AG08396 (cell line): ENCODE measurements around the gene SENP8.

ENCODE experiments used
- DNase-seq: peaks from one replicate; pipeline ENCODE4 v3.0.0; 2012; ENCODE audit warnings: low spot score, mixed read lengths

SENP8 gene

DNA sequence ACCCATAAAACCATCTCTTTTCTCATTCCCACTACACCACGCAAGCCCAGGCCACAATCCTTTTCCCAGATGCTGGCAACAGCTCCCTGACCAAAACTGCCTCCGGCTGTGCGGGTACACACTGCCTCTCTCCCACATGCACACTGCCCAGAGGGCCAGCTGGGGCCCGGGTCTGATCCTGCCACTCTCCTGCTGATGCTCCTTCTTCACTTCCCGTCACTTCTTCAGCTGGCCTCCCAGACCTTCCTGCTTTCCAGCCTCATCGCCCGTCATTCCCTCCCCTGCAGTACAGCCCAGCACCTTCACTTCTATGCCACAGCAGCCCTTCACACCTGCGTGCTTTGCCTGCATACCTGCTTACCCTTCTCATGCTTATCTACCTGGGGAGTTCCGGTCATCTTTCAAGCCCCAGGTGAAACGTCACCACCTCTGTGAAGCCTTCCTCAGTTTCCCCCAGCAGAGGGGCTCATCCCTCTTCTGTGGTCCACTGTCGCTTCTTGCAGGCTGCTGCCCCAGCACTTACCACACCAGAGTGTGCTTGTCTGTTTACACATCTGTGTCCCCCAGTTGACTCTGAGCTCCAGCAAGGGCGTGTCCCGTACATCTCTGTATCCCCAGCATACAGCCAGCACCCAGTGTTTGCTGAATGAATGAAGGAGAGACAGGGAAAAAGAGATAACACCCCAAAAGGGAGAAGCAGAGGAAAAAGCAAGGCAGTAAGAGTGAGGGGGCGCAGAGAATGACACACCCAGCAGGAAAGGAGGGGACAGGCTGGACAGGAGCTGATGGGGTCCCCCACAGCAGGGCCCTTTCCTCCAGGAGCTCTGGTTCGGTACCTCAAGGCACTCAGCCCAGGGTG, 57.2 kb downstream of the SENP8 start:
- DNase-seq, result no peak

DNA sequence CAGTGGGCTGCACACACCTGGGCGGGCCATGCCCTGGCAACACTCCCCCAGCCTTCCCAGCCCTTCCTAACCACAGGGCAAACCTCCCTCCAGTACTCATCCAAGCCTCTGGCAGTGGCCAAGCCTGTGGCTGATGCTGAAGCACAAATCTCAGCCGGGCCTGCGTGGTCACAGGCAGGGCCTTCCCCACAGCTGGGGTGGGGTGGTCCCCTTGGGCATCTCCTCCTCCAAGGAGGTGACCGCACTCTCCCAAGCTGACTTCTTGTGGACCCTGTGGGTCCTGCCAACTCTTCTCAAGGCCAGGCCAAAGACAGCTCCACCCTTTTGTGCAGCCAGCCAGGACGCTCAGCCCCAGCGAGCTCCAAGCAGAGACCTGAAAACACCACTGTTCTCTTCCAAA, 58.0 kb downstream of the SENP8 start:
- DNase-seq, result no peak

DNA sequence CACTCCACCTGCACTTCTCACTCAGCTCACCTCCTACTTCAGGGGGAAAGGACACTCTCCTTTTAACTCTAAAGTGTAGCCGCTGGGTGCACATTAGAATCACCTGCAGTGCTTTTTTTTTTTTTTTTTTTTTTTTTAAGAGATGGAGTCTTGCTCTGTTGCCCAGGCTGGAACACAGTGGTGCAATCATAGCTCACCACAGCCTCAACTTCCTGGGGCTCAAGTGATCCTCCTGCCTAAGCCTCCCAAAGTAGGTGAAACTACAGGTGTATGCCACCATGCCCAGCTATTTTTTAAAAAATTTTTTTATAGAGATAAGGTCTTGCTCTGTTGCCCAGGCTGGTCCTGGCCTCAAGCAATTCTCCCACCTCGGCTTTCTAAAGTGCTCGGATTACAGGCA, 58.5 kb downstream of the SENP8 start:
- DNase-seq, result no peak

DNA sequence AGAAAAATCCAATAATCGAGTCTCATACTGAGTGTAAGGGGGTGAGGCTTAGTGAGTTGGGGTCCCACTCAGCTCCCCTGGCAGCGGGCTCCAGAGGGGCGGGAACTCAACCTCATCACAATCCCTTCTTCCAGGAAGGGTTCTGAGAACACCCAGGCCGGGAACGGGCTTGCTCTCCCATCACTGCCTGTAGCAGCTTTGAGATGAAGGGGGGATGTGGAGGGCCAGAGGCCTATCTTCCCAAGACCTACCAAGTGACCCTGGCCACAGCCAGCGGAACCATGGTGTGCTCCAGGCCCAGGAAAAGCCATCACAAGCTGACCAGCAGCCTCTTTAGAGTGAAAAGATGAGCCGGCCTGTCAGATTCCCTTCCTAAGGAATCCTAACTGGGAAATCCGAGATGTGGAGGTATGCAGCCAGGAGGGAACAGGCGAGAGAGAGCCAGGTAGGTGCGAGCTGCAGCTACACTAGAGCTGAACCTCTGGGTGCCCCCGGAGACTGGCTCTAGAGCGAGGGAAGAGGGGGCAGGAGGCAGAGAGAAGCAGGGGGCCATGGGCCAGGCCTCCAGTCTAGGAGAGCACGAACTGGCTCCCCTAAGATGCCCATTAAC, 60.9 kb downstream of the SENP8 start:
- no peak for DNase-seq

GRCh38 chr15:72179950-72180581, 61.9 kb downstream of the SENP8 start:
- DNase-seq, result no peak

- no peak for DNase-seq
These were observed 62.6 kb downstream of the SENP8 start for GRCh38 chr15:72180761-72181324.

GRCh38 chr15:72182244-72182643, 64.0 kb downstream of the SENP8 start:
- no peak for DNase-seq

DNA sequence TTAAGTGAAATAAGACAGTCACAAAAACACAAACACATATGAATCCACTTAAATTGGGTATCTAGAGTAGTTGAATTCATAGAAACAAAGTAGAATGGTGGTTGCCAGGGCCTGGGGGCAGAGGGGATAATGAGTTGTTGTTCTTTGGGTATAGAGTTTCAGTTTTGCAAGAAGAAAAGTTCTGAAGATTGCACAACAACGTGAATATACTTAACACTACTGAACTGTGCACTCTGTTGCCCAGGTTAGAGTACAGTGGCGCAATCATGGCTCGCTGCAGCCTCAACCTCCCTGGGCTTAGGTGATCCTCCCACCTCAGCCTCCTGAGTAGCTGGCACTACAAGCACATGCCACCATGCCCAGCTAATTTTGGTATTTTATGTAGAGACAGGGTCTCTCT, 64.5 kb downstream of the SENP8 start:
- no peak for DNase-seq

GRCh38 chr15:72183781-72184164, 65.6 kb downstream of the SENP8 start:
- DNase-seq, result no peak

GRCh38 chr15:72184165-72184811, 66.1 kb downstream of the SENP8 start:
- peak; percentile 84 for DNase-seq

DNA sequence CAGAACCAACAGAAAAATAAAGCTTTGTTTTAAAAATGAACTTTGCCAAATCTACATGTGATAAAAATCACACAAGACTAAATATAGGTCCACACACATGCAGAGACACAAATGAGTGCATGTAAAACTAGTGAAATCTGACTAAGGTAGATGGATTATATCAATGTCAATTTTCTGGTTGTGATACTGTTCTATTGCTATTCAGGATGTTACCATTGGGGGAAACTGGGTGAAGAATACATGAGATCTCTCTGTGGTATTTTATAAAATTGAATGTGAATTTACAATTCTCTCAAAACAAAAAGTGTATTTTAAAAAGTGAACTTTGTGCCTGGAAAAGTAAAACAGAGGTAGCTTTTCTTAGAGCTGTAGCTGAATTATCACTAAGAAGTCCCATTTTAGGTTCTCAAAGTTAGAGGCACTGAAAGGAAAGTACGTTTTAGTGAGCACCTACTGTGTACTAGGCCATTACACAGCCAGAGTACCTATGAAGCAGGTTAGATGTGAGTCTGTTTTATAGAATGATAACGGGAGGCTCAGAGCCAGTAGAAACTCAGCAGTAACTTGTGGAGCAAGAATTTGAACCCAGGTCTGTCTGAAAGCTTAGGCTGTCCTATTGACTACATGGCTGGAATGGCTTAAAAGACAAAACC, 71.2 kb downstream of the SENP8 start:
- DNase-seq, result no peak

DNA sequence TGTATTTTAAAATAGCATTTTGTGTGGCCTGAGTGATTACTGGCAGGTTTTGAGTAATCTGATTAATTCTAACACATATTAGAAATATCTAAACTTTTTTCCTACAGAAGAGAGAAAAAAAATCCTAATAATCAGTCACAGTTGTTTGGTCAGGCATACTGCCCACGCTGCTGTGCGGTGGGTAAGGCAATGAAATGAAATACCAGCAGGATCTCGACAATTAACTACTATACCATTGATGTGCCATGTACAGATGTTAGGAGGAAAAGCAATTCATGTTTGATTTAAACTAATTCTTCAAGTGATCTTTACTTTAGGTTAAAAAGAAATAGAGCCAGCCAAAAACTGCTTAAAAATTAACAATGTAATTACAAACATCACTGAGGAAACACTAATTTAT, 74.2 kb downstream of the SENP8 start:
- DNase-seq, result no peak
